Breast epithelium (tissue), 4 donors: Measurements from ENCODE around the gene PTDSS2. TPM values are rescaled to one million over a fixed set of nuclear protein-coding genes. Genes with fewer than 3 reads are reported as not detected.

ENCODE experiments used
- DNase-seq, 2 donors: peaks; one replicate each; pipeline ENCODE4 v3.0.0-alpha.2; 2019; ENCODE audit warnings: low spot score in 2 of 2
- H3K27ac ChIP-seq, 2 donors: fragments of 200-600 bp; sonication (generic) in 1 of 2; one replicate each; pipeline ENCODE4 v1.5.1; 2016 to 2019; ENCODE audit warnings: mild to moderate bottlenecking in 1 of 2
- H3K27me3 ChIP-seq, 2 donors: fragments of 200-600 bp; sonication (generic) in 1 of 2; one replicate each; pipeline versions ENCODE4 v1.5.1 to v1.6.0; 2017 to 2019; ENCODE audit warnings: control low read depth in 1 of 2, mild to moderate bottlenecking in 1 of 2
- H3K36me3 ChIP-seq: fragments of 200-600 bp; one replicate; pipeline ENCODE4 v1.5.1; 2019
- H3K4me1 ChIP-seq, 2 donors: fragments of 200-600 bp; sonication (generic); one replicate each; pipeline ENCODE4 v1.5.1; 2016 to 2019; ENCODE audit warnings: control low read depth in 1 of 2
- H3K4me3 ChIP-seq, 3 donors: fragments of 200-600 bp; sonication (generic); 1 replicate in 2 of 3; 2 replicates in 1 of 3; pipeline ENCODE4 v1.5.1; 2016 to 2019; ENCODE audit warnings: mild to moderate bottlenecking in 3 of 3, moderate library complexity in 2 of 3
- H3K9me3 ChIP-seq, 2 donors: fragments of 200-600 bp; sonication (generic) in 1 of 2; one replicate each; pipeline ENCODE4 v1.5.1; 2016 to 2019; ENCODE audit warnings: control low read depth in 1 of 2
- CTCF ChIP-seq, 3 donors: fragments of 450-650 bp; IDR thresholded peaks; one replicate each; pipeline ENCODE4 v1.5.1; 2016 to 2017; ENCODE audit warnings: antibody characterized with exemption in 3 of 3, mild to moderate bottlenecking in 3 of 3, moderate library complexity in 3 of 3
- POLR2A ChIP-seq: fragments of 450-650 bp; IDR thresholded peaks from one replicate; pipeline ENCODE4 v1.6.1; 2016; ENCODE audit warnings: antibody characterized with exemption, mild to moderate bottlenecking, moderate library complexity
- POLR2AphosphoS5 ChIP-seq, 3 donors: sonication (generic); formaldehyde crosslinking; IDR thresholded peaks; one replicate each; pipeline ENCODE4 v1.6.1; 2017; ENCODE audit warnings: antibody characterized with exemption in 3 of 3
- intact Hi-C: fragments of 100-400 bp; cut with DNase I; formaldehyde crosslinking; loops from one replicate; pipeline ENCODE4 v1.15.1; 2023; ENCODE audit warnings: low total_unique reads
- total RNA-seq, 3 donors: library from RNA; depleted of rRNA; stranded (reverse); fragments of >200 nt; gene quantifications; one replicate each; pipeline ENCODE4 v1.1.0, GENCODE V29; 2016

The PTDSS2 gene
- total RNA-seq, 3 donors from 2014 or later: 23.8 to 53.7 (median 33.1) TPM

GRCh38 chr11:473962-474785 lies 24.1 kb downstream of the PTDSS2 start:
- peaks cover 7 to 8% of the 10 kb centered on the region in 2 donors for H3K4me1 ChIP-seq
- no peak overlapping the region for H3K27ac ChIP-seq
- no peaks in the 10 kb centered on the region for H3K36me3 ChIP-seq
- H3K27me3 ChIP-seq: no peaks in the 10 kb centered on the region
- H3K4me3 ChIP-seq: no peak overlapping the region
- DNase-seq: no peak
- intact Hi-C loops: no loop called here
- H3K9me3 ChIP-seq: no peaks in the 10 kb centered on the region
- no peak for TF ChIP-seq CTCF (IDR thresholded peaks at IDR 0.05)
- TF ChIP-seq POLR2AphosphoS5 (IDR thresholded peaks at IDR 0.05): no peak
- TF ChIP-seq POLR2A: no peak

GRCh38 chr11:474914-475506 lies 24.9 kb downstream of the PTDSS2 start:
- no peak for DNase-seq

GRCh38 chr11:475941-476340 lies 25.9 kb downstream of the PTDSS2 start:
- Histone ChIP-seq H3K4me1 (no peaks in the 10 kb centered on the region), H3K36me3 (no peaks in the 10 kb centered on the region), H3K9me3 (no peaks in the 10 kb centered on the region), H3K27me3 (no peaks in the 10 kb centered on the region), H3K4me3 (no peak overlapping the region), H3K27ac (no peak overlapping the region)
- no peak for DNase-seq
- intact Hi-C loops: no loop called here
- no peak for TF ChIP-seq POLR2A
- TF ChIP-seq CTCF (IDR thresholded peaks at IDR 0.05): no peak
- TF ChIP-seq POLR2AphosphoS5 (IDR thresholded peaks at IDR 0.05): no peak

More at GRCh38 chr11:474914-475506, 24.9 kb downstream of the PTDSS2 start:
- H3K27ac ChIP-seq: no peak overlapping the region
- intact Hi-C loops: no loop called here
- H3K4me1 ChIP-seq: peaks cover under 1 to 3% of the 10 kb centered on the region in 2 donors
- no peaks in the 10 kb centered on the region for H3K36me3 ChIP-seq
- no peaks in the 10 kb centered on the region for H3K9me3 ChIP-seq
- H3K27me3 ChIP-seq: no peaks in the 10 kb centered on the region
- TF ChIP-seq CTCF (IDR thresholded peaks at IDR 0.05) (no peak), POLR2A (no peak), POLR2AphosphoS5 (IDR thresholded peaks at IDR 0.05) (no peak)
- no peak overlapping the region for H3K4me3 ChIP-seq

- no peak for DNase-seq
- no peaks in the 10 kb centered on the region for H3K36me3 ChIP-seq
- H3K4me1 ChIP-seq: no peaks in the 10 kb centered on the region
- no peak overlapping the region for H3K4me3 ChIP-seq
- TF ChIP-seq CTCF (IDR thresholded peaks at IDR 0.05) (no peak), POLR2AphosphoS5 (IDR thresholded peaks at IDR 0.05) (no peak), POLR2A (no peak)
- no peaks in the 10 kb centered on the region for H3K9me3 ChIP-seq
- H3K27ac ChIP-seq: no peak overlapping the region
- intact Hi-C loops: no loop called here
- no peaks in the 10 kb centered on the region for H3K27me3 ChIP-seq
Observed at GRCh38 chr11:476416-476815, 26.3 kb downstream of the PTDSS2 start.

- H3K27ac ChIP-seq: no peak overlapping the region
- no peak overlapping the region for H3K4me3 ChIP-seq
- H3K4me1 ChIP-seq: no peaks in the 10 kb centered on the region
- no peak for TF ChIP-seq CTCF (IDR thresholded peaks at IDR 0.05)
- no peak for TF ChIP-seq POLR2AphosphoS5 (IDR thresholded peaks at IDR 0.05)
- TF ChIP-seq POLR2A: no peak
- H3K27me3 ChIP-seq: no peaks in the 10 kb centered on the region
- intact Hi-C loops: no loop called here
- DNase-seq: no peak
- no peaks in the 10 kb centered on the region for H3K9me3 ChIP-seq
- H3K36me3 ChIP-seq: no peaks in the 10 kb centered on the region
Observed at GRCh38 chr11:477052-477715, 27.1 kb downstream of the PTDSS2 start.
